Measurements from ENCODE around the gene EIF2S3. TPM values are rescaled to one million over a fixed set of nuclear protein-coding genes. Genes with fewer than 3 reads are reported as not detected.

EIF2S3 gene
- total and polyA plus RNA-seq, 4 donors = 62.5 to 249 (median 105) TPM

- Histone ChIP-seq H3K27me3 (ENCODE audit: control insufficient read depth in 3 of 3, insufficient read depth in 3 of 3, low read length in 2 of 3) (peaks cover 0 to 38% (median 9%) of the 10 kb centered on the region in 3 donors), H3K27ac (ENCODE audit: low read depth in 1 of 2, low read length in 1 of 2) (no peak overlapping the region), H3K9me3 (ENCODE audit: control insufficient read depth in 4 of 4, insufficient read depth in 3 of 4, low read length in 3 of 4) (no peaks in the 10 kb centered on the region), H3K36me3 (ENCODE audit: control insufficient read depth in 4 of 4, insufficient read depth in 4 of 4, low read length in 4 of 4) (no peaks in the 10 kb centered on the region), H3K9ac (ENCODE audit: insufficient read depth in 1 of 2, low read length in 2 of 2) (no peak overlapping the region), H3K4me1 (ENCODE audit: control insufficient read depth in 5 of 5, insufficient read depth in 5 of 5, low read length in 5 of 5) (no peaks in the 10 kb centered on the region), H3K4me3 (no peak overlapping the region)
- TF ChIP-seq CTCF (IDR thresholded peaks at IDR 0.05; ENCODE audit: control extremely low read depth, extremely low read depth) = no peak
- DNase-seq (no peak), ATAC-seq (ENCODE audit: insufficient read depth, low FRiP score) (no peak)
- WGBS, 2 donors = 85 to 100% methylated on average over 1 of the region's 1 CpG
Measured at GRCh38 chrX:24098932-24099331, 44.2 kb downstream of the EIF2S3 start.

- no peak overlapping the region for H3K9ac ChIP-seq (ENCODE audit: insufficient read depth in 1 of 2, low read length in 2 of 2)
- 80 to 84% methylated on average over 6 of the region's 6 CpGs for WGBS, 2 donors
- no peak for TF ChIP-seq CTCF (IDR thresholded peaks at IDR 0.05; ENCODE audit: control extremely low read depth, extremely low read depth)
- H3K9me3 ChIP-seq (ENCODE audit: control insufficient read depth in 4 of 4, insufficient read depth in 3 of 4, low read length in 3 of 4) = no peaks in the 10 kb centered on the region
- H3K27ac ChIP-seq (ENCODE audit: low read depth in 1 of 2, low read length in 1 of 2) = no peak overlapping the region
- H3K36me3 ChIP-seq (ENCODE audit: control insufficient read depth in 4 of 4, insufficient read depth in 4 of 4, low read length in 4 of 4) = no peaks in the 10 kb centered on the region
- H3K4me1 ChIP-seq (ENCODE audit: control insufficient read depth in 5 of 5, insufficient read depth in 5 of 5, low read length in 5 of 5) = no peaks in the 10 kb centered on the region
- no peak overlapping the region for H3K4me3 ChIP-seq
- ATAC-seq (ENCODE audit: insufficient read depth, low FRiP score) (no peak), DNase-seq (no peak)
- H3K27me3 ChIP-seq (ENCODE audit: control insufficient read depth in 3 of 3, insufficient read depth in 3 of 3, low read length in 2 of 3) = peaks cover 0 to 35% (median 9%) of the 10 kb centered on the region in 3 donors
Measured at GRCh38 chrX:24099394-24099793, 44.6 kb downstream of the EIF2S3 start.

- no peak overlapping the region for H3K9ac ChIP-seq (ENCODE audit: insufficient read depth in 1 of 2, low read length in 2 of 2)
- H3K27ac ChIP-seq (ENCODE audit: low read depth in 1 of 2, low read length in 1 of 2) = no peak overlapping the region
- H3K4me3 ChIP-seq = no peak overlapping the region
- peaks cover 0 to 40% (median 9%) of the 10 kb centered on the region in 3 donors for H3K27me3 ChIP-seq (ENCODE audit: control insufficient read depth in 3 of 3, insufficient read depth in 3 of 3, low read length in 2 of 3)
- no peaks in the 10 kb centered on the region for H3K36me3 ChIP-seq (ENCODE audit: control insufficient read depth in 4 of 4, insufficient read depth in 4 of 4, low read length in 4 of 4)
- no peak for ATAC-seq (ENCODE audit: insufficient read depth, low FRiP score)
- no peaks in the 10 kb centered on the region for H3K9me3 ChIP-seq (ENCODE audit: control insufficient read depth in 4 of 4, insufficient read depth in 3 of 4, low read length in 3 of 4)
- no peak for TF ChIP-seq CTCF (IDR thresholded peaks at IDR 0.05; ENCODE audit: control extremely low read depth, extremely low read depth)
- DNase-seq = no peak
- 65% methylated on average over 2 of the region's 2 CpGs for WGBS, 2 donors
- no peaks in the 10 kb centered on the region for H3K4me1 ChIP-seq (ENCODE audit: control insufficient read depth in 5 of 5, insufficient read depth in 5 of 5, low read length in 5 of 5)
Measured at GRCh38 chrX:24100713-24101112, 46.0 kb downstream of the EIF2S3 start.

- H3K27ac ChIP-seq (ENCODE audit: low read depth in 1 of 2, low read length in 1 of 2) = no peak overlapping the region
- H3K4me3 ChIP-seq = no peak overlapping the region
- no peaks in the 10 kb centered on the region for H3K9me3 ChIP-seq (ENCODE audit: control insufficient read depth in 4 of 4, insufficient read depth in 3 of 4, low read length in 3 of 4)
- H3K4me1 ChIP-seq (ENCODE audit: control insufficient read depth in 5 of 5, insufficient read depth in 5 of 5, low read length in 5 of 5) = no peaks in the 10 kb centered on the region
- H3K9ac ChIP-seq (ENCODE audit: insufficient read depth in 1 of 2, low read length in 2 of 2) = no peak overlapping the region
- no peaks in the 10 kb centered on the region for H3K36me3 ChIP-seq (ENCODE audit: control insufficient read depth in 4 of 4, insufficient read depth in 4 of 4, low read length in 4 of 4)
- ATAC-seq (ENCODE audit: insufficient read depth, low FRiP score) (no peak), DNase-seq (peak in 1 of 3 donors; percentile 15)
- peaks cover 0 to 32% (median 9%) of the 10 kb centered on the region in 3 donors for H3K27me3 ChIP-seq (ENCODE audit: control insufficient read depth in 3 of 3, insufficient read depth in 3 of 3, low read length in 2 of 3)
- WGBS, 2 donors = 71 to 89% methylated on average over 2 of the region's 2 CpGs
- TF ChIP-seq CTCF (IDR thresholded peaks at IDR 0.05; ENCODE audit: control extremely low read depth, extremely low read depth) = no peak
Measured at GRCh38 chrX:24110069-24110468, 55.3 kb downstream of the EIF2S3 start.

Data from lung (tissue), 12 donors.